ENCODE measurements around the gene RND2.
"Not testable (repeated sequence)": the region's sequence is repeated elsewhere in the genome, so short reads cannot be mapped to it uniquely, and the experiment has no call there.

The RND2 gene

DNA sequence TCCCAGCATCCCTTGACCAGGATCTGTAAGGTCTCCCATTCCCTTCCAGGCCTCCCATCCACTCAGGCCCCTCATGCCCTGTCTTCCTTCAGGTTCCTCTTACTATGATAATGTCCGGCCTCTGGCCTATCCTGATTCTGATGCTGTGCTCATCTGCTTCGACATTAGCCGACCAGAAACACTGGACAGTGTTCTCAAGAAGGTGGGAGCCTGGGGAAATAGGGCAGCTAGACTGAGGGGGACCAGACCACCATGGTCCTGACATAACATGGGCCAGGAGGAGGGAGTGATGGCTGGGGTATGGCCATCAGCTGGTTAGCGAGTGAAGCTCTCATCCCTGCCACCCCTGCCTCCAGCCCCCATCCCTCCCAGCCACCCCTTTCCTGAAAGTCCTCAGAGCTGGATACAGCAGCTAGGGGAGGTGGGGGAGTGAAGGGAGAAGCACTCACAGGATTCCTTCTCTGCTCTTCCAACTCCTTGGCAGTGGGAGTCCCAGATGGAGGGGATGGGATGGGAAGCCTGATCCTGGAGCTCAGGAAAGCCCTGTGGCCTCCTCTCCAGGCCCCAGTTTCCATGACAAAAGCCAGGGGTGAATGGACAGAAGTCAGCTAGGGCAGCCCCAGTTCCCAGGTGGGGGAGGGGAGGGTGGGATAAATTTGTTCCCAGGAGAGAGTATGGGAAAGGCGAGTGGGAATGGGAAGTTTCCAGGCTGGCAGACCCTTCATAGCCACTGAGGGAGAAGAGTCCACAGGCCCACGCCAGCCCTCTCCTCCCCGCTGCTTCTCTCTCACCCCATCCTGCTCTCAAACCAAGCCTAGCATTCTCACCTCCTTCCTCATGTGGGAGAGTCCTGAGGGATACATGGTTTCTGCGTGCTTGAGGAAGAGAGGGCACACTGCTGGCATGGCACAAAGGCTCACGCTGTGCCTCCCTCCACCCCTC, 2.3 kb downstream of the RND2 start:
- no peak for DNase-seq

DNA sequence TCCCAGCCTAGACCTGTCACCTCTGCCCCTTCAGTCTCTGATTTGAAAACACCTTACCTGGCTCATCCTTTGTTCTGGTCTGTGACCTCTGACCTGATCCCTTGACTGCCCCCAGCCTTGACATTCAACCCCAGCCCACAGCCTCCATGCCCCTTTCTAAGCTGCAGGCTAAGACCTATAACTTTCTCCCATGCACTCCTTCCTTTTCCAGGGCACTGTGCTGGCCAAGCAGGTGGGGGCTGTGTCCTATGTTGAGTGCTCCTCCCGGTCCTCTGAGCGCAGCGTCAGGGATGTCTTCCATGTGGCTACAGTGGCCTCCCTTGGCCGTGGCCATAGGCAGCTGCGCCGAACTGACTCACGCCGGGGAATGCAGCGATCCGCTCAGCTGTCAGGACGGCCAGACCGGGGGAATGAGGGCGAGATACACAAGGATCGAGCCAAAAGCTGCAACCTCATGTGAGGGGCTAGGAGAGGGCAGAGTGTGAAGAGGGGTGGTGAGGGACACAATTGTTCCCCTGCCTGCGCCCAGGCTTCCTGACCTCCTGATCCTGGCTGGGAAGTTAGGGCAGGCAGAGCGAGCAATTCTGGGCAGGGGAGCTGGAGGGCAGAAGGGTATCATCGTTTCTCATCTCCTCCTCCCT, 3.3 kb downstream of the RND2 start:
- DNase-seq, result no peak

DNA sequence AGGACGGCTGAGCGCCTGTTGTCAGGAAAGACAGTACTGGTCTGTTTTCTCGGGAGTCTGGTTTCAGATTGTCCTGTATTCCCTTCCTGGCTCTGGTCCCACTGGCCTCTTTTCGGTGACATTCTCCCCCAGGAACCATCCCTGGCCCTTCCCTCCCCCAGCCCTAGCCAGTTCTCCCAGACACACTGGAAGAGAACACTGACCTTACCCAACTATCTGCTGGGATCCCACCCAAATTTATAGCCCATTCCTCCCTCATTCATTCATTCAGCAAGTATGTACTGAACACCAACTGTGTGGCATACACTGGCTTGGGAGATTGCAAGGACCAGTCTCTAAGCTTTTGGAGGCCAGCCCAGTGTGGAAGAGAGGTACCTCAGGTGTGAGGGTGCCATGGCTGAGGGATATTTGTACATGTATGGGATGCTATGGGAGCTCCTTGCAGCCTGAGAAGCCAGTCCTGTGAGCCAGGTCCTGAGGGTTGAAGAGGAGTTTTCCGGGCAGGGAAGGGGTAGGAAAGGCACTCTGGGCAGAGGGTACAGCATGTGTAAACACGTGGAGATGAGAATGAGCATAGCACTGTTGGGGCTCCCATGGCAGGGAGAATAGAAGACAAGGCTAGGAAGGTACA, 5.2 kb downstream of the RND2 start:
- no peak for DNase-seq

DNA sequence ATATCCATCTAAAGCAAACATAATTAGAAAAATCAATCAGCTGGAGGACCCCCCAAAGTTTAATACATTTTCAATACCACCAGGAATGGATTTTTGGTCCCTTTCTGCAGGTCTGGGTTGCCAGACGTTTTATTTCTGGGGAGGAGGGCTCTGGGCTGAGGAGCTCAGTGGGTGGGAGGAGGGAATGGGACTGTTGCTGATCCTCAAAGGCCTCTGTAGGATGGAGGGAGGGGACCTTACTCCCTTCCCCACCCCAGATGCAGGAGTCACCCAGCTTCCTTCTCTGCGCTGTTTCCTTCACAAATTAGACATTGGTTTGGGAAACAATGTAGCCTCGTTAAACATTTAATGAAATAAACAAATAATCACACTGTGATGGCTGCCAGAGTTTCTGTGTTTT, 6.6 kb downstream of the RND2 start:
- DNase-seq, result no peak

DNA sequence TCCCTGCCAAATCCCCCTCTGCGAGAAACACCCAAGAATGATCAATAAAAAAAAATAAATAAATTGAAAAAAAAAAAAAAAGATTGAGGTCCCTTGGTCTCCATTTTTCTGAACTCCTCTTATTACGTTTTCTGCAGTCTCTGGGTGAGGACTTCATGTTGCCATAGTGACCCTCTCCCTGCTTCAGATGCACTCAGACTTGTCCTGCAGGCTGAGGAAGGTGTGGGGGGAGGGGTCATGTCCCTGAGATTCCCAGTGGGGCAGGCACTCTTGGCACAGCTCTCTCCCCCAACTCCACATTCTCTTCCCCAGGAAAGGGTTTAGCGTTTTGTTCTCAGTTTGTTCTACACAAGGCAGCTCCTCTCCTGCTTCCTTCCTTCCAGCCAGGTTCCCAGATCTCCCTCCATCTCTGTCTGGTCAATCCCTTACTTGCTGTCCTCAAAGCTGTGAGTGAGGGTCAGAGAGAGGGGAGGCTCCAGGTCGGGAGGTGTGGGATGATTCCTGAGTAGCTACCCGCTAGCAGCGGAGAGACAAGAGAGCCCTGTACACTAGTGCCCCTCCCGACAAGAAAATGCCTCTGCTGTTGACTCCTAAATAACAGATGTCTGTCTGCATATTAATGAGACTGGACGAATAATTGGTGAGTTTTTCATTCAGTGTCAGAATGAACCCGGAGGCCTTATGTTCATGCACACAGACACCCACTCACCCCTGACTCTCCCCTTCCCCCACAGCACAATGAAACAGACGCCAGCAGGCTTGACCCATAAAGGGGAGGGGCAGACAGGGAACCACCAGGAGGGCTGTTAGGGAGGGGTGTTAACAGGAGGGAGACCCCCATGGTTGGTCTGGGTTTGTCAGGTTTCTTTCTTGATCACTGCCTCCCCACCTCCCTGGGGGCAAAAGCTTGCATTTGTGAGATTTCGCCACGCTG, 9.2 kb downstream of the RND2 start:
- no peak for DNase-seq

DNA sequence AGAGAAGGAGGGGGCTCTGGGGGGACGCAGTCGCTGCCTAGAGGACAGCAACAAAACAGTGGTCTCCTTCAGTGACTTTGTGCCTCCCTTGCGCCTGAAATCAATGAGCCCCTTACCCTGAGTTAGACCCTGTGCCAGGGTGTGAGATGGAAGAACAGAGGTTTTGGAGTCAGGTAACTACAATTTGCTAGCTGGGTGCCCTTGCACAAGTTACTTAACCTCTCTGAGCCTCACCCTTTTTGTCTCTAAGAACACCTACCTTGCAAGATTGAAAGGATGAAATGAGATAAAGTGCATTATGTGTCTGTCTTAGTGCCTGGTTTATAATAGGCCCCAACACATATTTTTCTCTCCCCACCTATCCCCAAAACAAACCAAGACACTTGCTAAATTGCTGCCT, 9.9 kb downstream of the RND2 start:
- DNase-seq, result no peak

DNA sequence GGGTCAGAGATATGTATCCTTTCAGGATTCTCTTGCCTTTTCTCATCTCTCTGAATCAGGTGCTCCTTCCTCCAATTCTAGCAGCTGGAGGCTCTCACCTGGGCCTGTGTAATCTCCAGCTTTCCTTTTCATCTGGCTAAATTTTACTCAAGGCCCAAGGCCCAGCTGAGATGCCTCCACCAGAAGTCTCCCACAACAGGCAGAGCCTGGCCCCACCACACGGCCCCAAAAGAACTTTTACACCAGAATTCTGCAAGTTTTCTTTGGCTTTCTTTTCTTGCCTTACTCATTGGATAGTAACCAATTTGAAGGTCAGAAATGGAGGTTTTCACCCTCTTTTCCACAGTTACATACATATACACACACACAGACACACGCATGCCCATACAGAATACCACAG, 14.6 kb downstream of the RND2 start:
- no peak for DNase-seq

DNA sequence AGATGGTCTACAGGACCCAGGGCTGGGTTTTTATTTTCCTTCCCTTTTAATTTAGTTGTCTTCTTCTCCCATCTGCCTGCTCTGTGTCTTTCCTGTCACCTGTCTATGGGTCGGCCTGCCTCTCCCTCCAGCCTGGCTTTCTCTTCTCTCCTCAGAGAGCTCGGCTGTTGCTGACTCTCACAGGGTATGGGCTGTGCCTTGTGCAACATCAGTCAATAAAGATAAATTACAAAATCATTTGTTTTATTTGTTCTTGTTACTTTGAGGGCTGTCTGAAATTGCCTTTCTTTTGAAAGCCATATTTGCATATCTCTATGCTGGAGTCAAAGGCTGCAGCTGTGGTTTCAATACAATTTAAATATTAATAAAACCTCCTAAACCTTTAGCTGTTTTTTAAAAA, 15.6 kb downstream of the RND2 start:
- DNase-seq, result no peak

DNA sequence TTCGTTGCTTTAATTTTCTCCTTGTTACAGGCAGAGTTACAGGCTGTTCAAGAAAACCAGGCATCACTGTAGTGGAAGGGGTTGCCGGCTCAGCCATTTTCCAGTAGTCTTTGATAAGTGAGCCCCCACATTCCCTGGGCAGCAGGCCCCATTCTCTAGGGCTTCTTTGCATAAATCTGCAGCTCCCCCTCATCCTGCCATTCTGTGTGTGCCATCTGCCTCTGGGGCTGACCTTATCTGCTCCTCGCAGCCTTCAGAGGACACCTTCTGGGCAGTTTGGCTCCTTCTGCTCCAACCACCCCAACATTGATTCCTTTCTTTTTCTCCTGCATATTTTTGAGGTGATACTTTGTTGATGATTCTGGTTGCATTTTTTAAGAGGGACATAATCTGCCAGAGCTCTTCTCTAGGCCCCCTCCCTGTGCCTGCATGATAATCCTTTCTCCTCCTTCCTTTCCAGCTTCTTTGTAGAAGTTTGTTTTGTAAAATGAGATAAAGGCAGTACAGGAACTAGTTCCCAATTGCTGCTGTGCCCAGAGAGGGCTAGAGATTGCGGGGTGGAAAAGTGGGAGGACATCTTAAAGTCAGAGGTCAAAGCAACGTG, 17.1 kb downstream of the RND2 start:
- DNase-seq, result no peak

DNA sequence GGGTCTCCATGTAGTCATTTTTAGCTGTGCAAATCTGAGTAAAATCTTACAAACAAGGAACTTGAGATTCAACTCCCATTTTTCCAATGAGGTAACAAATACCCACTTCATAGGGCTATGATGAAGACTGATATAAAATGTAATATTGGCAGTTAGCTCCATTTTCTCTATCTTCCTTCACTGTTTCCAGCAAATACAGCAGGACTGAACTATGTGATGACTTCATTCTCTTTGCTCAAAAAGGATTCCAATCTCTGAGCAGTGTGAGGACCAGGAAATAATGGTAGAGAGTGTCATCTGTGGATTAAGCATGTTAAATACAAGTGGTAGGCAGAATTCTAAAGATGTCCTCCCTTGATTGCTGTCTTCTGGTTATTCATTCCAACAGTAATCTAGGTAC, 18.3 kb downstream of the RND2 start:
- DNase-seq, result no peak

DNA sequence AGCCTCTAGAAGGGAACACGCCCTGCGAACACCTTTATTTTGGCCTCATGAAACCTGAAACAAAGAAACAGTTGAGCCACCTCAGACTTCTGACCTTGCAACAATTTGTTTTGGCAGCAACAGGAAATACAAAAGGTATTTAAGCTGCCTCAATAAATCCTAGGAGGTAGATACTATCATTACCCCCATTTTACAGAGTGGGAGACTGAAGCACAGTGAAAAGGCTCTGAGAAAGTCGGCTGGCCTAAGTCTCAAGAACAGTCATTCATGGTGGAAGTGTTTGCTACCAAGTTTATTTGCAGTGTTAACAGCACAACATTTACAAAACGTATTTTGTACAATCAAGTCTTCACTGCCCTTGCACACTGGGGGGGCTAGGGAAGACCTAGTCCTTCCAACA, 19.0 kb downstream of the RND2 start:
- no peak for DNase-seq

DNA sequence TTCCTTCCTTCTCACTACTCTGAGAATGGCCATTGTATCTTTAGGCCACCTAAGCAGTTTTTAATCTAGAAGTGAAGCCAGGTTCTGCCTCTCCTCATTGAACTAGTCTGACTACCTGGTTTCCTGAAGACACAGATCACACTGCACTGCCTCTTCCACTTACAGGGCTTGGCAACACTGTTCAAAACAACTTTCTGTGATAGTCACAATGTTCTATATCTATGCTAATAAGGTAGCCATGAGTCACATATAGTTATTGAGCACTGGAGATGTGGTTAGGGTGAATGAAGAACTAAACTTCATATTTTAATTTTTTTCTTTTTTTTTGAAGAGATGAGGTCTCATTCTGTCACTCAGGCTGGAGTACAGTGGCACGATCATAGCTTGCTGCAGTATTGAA, 26.9 kb downstream of the RND2 start:
- no peak for DNase-seq

DNA sequence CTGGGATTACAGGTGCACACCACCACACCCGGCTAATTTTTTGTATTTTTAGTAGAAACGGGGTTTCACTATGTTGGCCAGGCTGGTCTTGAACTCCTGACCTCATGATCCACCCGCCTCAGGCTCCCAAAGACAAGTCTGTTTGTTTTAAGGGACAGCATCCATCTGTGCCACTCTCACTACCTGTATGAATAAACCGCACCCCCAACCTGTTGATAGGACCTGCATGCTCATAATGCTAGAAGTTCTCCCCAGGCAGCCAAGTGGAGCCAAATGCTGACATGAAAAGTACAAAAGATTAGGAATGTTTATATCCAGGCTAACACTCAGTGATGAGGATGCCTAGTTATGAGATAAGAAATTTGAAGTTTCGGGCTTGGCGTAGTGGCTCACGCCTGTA, 28.0 kb downstream of the RND2 start:
- not testable (repeated sequence) for DNase-seq

DNA sequence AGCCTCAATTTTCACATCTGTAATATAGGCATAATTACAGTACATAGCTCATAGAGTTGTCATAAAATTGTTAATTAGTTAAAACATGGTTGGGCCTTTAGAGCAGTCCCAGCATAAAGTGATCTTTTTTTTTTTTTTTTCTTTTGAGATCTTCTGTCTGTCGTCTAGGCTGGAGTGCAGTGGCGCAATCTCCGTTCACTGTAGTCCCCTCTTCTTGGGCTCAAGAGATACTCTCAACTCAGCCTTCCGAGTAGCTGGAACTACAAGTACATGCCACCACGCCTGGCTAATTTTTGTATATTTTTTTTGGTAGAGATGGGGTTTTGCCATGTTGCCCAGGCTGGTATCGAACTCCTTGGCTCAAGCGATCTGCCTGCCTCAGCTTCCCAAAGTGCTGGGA, 31.0 kb downstream of the RND2 start:
- no peak for DNase-seq

DNA sequence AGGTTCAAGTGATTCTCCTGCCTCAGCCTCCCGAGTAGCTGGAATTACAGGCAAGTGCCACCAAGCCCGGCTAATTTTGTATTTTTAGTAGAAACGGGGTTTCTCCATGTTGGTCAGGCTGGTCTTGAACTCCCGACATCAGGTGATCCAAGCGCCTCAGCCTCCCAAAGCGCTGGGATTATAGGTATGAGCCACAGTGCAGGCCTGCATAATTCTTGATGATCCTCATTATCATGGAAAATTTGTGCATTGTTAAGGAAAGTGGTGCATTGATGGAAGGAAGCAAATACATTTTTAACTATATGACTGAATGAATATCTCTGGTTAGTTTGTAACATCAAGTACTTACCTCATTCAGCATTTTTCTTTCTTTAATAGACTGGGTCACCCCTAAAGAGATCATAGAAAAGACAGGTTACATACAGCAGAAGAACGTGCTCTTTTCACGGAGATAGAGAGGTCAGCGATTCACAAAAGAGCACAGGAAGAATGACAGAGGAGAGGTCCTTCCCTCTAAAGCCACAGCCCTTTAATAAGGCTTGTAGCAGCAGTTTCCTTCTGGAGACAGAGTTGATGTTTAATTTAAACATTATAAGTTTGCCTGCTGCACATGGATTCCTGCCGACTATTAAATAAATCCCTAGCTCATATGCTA, 38.1 kb downstream of the RND2 start:
- DNase-seq, result no peak

DNA sequence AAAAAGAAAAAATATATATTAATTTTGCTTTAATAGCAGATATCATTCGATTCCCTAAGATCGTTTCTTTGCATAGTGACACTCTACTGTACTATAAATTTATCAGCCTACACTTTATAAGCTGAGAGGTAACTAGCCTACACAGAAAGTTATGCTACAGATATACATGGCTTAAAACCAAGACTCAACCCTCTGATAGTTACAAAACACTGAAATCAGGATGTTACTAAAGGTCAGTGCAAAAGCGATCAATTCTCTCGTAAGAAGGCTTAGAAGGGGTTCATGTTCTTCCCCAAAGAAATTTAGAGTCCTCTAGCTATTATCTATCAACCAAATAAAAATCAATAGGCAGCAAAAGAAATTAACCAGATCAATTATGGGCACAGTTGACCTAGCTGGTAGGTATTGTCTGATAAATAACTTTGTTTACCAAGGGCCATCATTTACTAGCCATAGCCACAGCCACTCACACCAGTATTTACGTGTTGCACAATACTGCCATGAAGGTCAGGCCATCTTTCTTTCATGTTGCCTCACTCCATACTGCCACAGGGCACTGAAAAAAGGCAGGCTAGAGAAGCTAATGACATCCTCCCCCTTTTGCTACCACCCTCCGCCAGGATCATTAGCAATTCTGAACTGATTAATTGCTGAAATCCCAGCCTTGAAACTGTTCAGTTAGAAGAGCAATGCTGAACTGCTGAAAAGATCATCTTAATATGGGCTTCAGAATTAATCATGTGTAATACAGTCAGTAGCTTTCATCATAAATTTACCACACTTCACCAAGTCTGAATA, 43.7 kb downstream of the RND2 start:
- DNase-seq, result no peak

DNA sequence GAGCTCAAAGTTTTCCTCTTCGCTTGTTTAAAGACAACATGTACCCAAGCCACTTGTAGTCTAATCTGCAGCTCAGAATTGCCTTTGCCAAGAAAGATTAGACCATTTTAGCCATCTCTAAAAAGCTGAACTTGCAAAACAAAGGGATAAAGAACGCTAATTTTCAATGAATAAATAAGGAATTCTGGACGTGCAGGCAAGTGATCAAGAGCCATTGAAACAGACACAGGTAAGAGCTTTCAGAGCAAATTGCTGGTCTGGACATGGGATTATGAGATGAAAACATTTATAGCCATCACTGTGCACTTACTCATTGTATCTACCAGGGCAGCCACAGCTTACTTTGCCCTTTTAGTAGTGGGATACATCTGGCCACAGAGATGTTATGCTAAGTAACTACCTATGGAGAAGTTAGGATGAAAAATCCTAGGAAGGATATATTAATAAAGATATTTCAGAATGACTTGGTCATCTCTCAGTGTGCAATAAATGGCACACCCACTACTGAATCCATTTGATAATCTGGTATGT, 44.4 kb downstream of the RND2 start:
- DNase-seq, result no peak

DNA sequence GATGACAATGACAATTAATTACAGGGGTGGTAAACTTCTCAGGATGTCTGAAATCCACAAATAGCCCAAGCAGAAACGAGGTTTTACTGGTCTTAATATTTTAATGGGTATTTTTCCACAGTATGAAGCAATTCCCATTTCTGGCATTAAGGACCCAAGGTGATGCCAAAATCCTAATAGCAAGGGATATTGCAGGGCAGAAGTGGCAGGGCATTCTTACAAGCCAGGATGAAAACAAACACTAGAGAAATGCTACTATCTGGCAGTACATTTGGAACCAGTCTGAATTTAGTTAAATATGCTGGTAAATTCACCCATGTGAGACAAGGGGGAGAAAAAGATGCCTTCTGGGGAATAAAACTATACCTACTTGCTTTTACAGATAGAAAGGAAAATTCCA, 45.2 kb downstream of the RND2 start:
- DNase-seq, result no peak

DNA sequence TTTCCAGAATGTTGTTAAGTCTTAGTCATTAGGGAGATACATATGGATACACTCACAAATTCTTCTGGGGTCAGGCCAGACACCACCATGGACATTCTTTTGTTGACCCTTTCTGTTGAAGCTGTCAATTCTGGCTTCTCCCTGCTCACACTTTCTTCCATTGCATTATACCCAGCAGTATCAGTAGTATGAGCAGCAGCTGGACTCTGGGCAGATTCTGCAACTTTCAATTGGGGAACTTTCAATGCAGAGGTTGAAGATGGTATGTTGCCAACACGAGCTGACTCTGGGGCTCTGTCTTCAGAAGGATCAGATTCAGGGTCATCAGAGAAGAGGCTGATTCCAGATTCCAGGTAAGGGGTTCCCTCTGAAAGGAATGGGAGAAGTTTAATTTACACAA, 45.8 kb downstream of the RND2 start:
- DNase-seq, result no peak

DNA sequence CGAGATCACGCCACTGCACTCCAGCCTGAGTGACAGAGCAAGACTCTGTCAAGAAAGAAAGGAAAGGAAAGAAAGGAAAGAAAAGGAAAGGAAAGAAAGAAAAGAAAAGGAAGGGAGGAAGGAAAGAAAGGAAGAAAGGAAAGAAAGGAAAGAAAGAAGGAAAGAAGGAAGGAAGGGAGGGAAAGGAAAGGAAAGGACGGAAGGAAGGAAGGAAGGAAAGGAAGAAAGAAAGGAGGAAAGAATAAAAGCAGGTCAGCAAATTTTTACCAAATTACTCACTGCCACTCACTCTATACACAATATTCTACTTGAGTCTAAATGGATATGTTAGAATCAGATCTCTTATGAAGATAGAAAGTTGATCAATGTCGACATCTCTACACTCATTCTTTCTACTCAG, 49.8 kb downstream of the RND2 start:
- no peak for DNase-seq
